Measurements from ENCODE around the gene PARD3. TPM values are rescaled to one million over a fixed set of nuclear protein-coding genes. Genes with fewer than 3 reads are reported as not detected.
"Not testable (repeated sequence)": the region's sequence is repeated elsewhere in the genome, so short reads cannot be mapped to it uniquely, and the experiment has no call there.

The PARD3 gene
- total RNA-seq, 1 experiment from 2014 or later: 52.9 TPM

DNA sequence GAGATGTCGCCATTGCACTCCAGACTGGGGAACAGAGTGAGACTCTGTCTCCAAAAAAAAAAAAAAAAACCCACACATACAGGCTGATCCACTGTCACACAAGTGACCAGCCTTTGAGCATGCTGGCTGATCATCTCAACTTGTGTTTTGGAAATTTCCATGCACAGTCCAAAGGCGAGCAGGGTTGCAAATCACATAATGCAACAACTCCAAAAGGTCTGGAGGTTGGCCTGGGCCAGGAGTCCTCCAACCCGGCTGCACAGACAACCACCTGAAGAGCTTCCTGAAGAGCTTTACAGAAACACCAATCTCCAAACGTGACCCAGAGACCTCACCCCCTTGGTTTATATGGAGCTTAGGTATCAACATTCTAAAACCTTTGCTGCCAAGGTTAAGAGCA lies 16.4 kb downstream of the PARD3 start:
- DNase-seq (ENCODE audit: low spot score): no peak

DNA sequence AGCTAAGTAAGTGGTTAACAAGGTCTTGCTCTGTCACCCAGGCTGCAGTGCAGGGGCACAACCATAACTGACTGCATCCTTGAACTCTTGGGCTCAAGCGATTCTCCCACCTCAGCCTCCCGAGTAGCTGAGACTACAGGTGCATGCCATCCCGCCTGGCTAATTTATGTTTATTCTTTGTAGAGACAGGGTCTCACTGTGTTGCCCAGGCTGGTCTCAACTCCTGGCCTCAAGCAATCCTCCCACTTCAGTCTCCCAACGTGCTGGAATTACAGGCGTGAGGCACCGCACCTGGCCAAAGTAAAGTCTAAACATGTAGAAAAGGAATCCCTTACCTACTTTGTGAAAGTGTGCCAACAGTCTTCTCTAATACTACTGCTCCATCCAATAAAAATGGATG lies 17.9 kb downstream of the PARD3 start:
- DNase-seq (ENCODE audit: low spot score): no peak

DNA sequence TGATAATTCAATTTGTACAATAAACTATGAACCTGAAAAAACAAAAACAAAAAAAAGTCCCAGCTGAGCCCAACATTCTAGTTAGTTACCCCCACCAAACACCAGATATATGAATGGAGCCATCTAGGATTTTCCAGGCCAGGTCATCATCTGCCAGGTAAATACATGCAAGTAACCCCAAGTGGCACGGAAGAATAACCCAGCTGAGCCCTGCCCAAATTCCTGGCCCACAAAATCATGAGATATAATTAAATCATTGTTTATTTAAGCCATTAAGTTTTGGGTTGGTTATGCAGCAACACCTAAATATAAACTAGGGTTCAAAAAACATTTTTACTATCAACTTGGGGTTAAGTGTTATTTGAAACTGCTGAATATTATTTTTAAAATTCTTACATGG lies 19.0 kb downstream of the PARD3 start:
- DNase-seq (ENCODE audit: low spot score): no peak

DNA sequence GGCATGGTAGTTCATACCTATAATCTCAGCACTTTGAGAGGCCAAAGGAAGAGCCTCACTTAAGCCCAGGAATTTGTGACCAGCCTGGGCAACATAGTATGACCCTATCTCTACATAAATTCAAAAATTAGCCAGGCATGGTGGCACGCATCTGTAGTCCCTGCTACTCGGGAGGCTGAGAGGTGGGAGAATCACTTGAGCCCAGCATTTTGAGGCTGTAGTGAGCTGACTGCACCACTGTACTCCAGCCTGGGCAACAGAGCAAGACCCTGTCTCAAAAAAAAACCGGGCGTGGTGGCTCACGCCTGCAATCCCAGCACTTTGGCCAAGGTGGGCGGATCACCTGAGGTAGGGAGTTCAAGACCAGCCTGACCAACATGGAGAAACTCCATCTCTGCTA lies 19.8 kb downstream of the PARD3 start:
- DNase-seq (ENCODE audit: low spot score): no peak

GRCh38 chr10:34794835-34795234 lies 20.3 kb downstream of the PARD3 start:
- no peak for DNase-seq (ENCODE audit: low spot score)

DNA sequence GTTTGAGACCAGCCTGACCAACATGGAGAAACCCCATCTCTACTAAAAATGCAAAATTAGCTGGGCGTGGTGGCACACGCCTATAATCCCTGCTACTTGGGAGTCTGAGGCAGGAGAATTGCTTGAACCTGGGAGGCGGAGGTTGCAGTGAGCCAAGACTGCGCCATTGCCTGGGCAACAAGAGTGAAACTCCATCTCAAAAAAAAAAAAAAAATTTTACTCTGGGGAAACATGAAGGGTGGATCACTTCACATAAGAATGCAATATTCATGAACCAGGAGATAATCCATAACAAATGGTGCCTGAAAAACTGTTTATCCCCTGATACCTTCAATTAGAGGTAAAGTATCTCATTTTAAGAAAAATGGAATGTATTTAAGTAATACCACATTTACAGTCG lies 21.5 kb downstream of the PARD3 start:
- DNase-seq (ENCODE audit: low spot score): not testable (repeated sequence)

DNA sequence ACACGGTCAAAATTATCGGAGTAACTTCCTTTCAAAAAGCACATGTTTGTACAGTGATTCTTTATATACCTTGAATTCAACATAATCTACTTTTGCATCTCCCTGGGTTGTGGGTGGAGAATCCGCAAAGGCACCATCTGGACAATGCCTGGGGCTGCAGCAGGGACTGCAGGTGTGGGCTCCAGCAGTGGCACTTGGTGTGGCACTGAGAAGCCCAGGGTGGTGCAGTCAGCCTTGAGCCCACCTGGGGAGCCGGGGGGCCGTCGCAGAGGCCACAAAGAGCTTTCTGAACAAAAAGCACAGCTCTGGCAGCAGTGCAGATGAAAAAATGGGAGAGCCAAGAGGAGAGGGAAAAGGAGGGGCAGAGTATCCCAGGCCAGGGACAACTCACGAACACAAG lies 22.2 kb downstream of the PARD3 start:
- DNase-seq (ENCODE audit: low spot score): no peak

GRCh38 chr10:34791947-34792346 lies 23.1 kb downstream of the PARD3 start:
- no peak for DNase-seq (ENCODE audit: low spot score)

DNA sequence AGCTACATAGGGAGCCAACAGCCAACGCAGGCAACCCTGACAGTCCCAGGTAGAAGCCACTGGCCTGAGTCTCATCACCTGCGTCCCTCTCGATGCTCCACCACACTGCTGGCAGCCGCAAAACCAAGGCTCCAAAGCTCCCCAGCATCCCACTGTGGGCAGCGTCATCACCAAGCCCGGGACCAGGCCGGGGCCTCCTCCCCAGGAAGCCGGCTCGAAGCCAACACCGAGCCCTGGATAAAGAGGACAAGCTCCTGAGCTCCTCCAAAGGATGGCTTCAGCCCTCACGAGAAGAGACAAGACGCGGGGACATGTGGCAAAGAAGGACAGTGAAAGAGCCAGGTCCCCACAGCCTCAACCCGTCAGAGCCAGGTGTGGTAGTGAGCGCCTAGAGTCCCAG lies 23.9 kb downstream of the PARD3 start:
- DNase-seq (ENCODE audit: low spot score): no peak

DNA sequence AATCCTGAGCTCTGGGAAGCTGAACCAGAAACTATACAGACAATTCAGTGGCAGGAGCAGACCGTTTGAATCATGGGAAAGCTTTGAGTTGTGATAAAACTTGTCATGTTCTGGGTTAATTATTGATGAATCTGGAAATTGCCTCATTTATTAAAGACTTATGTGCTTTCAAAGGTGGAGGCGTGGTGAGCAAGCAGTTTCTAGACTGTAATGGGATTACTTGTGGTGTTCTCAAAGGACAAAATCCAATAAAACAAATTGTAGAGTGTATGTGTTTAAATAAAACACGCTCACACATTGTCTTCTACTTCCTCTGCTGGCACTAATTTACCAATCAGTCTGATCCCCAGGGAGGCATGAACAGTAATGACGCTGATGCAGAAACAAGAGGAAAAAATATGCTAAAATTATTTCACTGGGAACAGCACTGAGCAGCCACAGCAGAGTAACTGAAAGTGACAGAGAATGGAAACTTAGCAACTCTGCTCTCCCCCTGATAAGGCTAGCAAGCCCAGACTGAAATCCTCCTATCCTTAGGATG lies 25.1 kb downstream of the PARD3 start:
- DNase-seq (ENCODE audit: low spot score): no peak

DNA sequence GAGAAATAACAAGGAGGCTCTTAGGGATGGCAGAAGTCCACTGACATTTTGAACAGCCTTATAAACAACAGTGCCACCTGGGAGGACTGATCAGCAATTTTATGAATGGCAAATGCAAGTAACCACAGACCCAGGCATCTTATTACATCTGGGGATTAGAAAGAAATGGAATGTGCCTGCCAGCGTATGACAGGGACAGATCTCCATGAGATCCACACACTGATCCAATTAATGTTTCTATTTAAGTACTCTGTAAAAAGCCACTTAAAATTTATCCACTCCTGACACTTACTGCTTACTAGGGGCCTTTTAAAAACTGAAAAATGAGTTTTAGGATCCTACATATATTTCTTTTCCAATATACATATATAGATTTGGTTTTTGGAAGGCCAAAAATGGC lies 28.6 kb downstream of the PARD3 start:
- peak; percentile 15 for DNase-seq (ENCODE audit: low spot score)

GRCh38 chr10:34781711-34782110 lies 33.4 kb downstream of the PARD3 start:
- no peak for DNase-seq (ENCODE audit: low spot score)

DNA sequence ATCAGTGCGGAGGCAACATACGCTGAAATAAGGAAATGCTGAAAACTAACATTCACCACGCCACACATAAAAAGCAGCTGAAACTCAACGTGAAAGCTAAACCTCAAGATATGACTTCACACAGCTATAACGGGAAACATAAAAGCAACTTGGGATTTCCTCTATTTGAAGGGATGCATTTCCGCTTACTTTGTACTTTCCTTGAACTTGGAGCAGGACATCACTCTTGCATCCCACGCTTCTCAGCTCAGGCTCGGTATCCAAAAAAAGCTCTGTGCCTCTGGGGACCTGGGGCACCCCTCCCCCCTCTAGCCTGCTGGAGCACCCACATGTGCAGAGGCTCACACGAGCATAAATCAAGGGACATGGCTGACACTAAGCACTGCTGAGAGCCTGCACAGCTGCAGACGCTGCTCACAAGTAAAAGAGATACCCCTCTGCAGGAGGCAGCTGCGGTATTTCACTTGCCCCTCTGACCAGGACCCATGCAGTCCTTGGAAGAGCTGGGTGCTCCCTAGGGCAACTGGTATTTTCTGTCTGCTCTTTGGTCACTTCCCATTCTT lies 34.2 kb downstream of the PARD3 start:
- peak; percentile 66 for DNase-seq (ENCODE audit: low spot score)

GRCh38 chr10:34778237-34778636 lies 36.9 kb downstream of the PARD3 start:
- no peak for DNase-seq (ENCODE audit: low spot score)

DNA sequence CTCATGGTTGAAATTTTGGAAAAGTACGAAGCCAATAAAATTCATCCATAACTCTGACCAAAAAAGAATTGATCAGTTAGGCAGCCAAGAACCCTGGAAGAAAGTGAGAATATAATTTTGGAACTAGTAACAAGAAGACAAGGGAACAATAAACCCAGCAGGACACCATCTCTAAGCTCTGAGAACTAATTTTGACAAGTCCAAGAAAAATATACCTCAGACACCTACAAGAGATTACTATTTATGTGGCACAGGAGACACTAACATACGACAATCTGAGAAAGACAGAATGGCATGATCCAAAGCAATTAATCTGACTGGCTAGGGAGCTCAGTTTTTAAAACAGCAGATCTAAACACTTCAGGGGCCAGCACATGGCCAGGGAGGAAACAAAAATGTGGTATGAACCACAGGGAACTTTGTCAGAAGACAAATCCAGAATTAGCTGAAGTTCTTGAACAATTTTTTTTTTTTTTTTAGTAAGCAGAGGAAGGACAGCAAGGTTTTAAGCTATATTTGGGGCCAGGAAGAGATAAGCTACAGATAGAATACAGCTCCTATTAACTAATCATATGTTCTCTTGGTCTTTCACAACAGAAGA lies 38.9 kb downstream of the PARD3 start:
- no peak for DNase-seq (ENCODE audit: low spot score)

DNA sequence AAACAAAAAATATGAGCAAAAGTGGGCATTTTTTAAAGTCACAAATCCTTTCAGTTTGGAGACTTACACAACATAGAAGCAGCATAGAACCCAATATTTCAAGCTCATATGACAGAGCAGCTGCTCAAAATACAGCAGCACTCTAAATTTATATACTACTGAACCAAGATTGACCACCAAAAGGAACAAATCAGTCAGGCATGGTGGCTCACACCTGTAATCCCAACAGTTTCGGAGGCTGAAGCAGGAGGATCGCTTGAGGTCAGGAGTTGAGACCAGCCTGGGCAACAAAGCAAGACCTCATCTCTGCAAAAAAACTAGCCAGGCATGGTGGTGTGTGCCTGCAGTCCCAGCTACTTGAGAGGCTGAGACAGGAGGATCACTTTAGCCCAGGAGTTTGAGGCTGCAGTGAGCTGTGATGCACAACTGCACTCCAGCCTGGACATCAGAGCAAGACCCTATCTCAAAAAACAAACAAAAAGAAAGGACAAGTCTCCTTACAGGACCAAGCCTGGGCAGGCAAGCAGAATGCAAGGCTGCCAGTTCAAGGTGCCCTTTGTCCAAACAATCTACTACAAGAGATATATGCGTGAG lies 40.0 kb downstream of the PARD3 start:
- DNase-seq (ENCODE audit: low spot score): no peak

DNA sequence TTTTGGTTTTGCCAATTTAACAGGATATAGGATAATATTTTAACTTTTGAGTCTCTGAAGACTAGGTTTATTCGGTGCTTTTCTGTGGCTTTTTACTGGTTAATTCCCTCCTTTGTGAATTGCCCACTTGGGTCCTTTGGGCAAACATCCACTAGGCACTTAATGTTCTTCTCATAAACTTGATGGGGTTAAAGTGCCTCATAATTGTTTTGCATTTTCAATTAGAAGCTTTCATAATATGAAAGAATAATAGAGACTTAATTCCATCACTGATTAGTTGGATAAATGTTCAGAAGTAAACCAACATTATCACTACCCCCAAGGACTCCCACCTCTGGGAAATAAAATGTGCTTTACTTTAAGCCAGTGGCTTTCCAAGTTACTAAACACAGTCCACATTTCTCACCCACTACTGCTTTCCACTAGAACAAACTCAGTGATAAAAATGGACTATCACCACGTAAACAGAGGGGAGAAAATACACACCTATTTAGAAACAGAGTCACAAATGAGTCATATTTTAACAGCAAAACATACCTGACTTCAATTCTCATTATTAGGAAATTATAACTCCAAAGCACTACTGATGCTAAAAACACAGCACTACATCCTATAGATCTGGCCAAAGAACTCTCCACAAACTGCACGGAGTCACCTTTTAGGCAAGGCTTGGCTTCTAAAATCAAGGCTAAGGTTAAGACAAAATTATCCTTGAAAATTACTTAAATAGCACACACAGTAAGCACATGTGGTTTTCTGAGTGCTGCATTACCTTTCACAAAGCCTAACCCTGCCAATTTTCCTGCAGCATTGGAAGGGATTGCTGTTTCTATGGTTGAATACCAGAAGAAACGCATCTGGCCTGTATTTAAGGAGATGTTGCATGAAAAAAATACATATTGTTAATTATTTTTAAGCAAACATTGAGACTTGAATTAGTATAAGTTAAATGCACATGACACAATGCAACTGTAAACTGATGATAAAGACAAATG lies 41.2 kb downstream of the PARD3 start:
- no peak for DNase-seq (ENCODE audit: low spot score)

GRCh38 chr10:34771525-34771924 lies 43.6 kb downstream of the PARD3 start:
- DNase-seq (ENCODE audit: low spot score): no peak

DNA sequence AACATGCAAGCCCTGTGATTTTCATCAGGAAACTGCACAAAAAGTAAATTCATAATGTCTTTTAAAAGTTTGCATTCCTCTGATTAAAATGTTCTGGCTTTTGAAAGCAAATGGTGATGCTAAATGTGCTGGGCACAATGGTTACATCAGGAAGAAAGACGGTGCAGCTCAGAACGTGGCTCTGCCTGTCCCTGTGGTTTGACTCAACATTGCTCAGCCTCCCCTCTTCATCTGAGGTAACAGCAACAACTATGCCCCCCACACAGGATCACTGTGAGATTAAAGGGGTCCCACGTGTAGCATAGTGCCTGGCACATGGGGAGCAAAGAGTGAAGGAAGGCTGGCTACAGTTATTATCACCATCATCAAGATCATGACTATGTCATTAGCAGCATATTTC lies 44.0 kb downstream of the PARD3 start:
- no peak for DNase-seq (ENCODE audit: low spot score)

DNA sequence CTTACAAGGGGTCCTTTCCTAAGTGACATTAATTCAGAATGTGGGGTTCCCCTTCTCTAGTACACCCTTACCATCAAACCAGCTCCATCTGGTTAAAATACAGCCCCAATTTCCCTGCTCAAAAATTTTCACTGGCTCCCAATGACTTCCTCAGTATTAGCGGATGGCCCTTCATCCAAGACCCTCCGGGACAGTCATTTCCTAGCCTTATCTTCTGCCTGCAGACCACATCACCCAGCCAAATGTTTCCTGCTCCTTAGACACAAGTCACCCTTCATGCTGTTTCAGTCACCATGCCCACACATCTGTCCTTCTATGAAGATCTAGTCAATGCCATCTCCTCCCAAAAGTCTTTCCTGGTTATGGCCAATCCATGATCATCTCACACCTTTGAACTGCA lies 45.2 kb downstream of the PARD3 start:
- no peak for DNase-seq (ENCODE audit: low spot score)

- no peak for DNase-seq (ENCODE audit: low spot score)
Observed at GRCh38 chr10:34768972-34769330, 46.1 kb downstream of the PARD3 start.

DNA sequence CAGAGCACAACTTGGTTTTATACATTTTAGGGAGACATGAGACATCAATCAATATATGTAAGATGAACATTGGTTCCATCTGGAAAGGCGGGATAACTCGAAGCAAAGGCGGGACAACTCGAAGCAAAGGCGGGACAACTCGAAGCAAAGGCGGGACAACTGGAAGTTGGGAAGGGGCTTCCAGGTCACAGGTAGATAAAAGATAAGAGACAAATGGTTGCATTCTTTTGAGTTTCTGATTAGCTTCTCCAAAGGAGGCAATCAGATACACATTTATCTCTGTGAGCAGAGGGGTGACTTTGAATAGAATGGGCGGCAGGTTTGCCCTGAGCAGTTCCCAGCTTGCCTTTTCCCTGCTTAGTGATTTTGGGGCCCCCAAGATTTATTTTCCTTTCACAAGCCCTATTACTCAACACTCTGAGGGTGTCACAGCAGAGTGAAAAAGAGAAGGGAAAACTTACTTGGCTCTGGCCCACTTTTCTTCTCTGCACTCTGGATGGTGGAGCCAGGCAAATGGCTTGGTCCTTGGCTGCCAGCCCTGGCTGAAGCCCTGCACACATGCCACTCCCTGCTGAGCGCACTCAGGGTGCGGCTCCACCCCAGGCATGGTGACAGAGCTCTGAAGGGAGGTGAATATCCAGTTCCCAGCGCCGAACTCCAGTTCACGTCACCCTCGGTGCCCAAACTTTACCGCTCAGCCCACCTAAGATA lies 46.7 kb downstream of the PARD3 start:
- DNase-seq (ENCODE audit: low spot score): peak; percentile 79

Measured in A172 (cell line).